CD4-positive, alpha-beta T cell treated with Interleukin-6 at 100 ng/mL for 8 hours (primary cell): Measurements from ENCODE around the gene MYO1E.

Experiments
- DNase-seq: peaks from one replicate; pipeline ENCODE4 v3.0.0-alpha.2; 2020; ENCODE audit warnings: mixed read lengths, low spot score

MYO1E gene

GRCh38 chr15:59190291-59190690, 182.4 kb downstream of the MYO1E start:
- DNase-seq = no peak

- no peak for DNase-seq
Measured at GRCh38 chr15:59189241-59189640, 183.4 kb downstream of the MYO1E start.

GRCh38 chr15:59186501-59186900, 186.2 kb downstream of the MYO1E start:
- DNase-seq = no peak

GRCh38 chr15:59185725-59186124, 186.9 kb downstream of the MYO1E start:
- DNase-seq = no peak

- DNase-seq = no peak
Measured at GRCh38 chr15:59180945-59181600, 191.6 kb downstream of the MYO1E start.

GRCh38 chr15:59179717-59180116, 193.0 kb downstream of the MYO1E start:
- no peak for DNase-seq

- no peak for DNase-seq
Measured at GRCh38 chr15:59178151-59178695, 194.4 kb downstream of the MYO1E start.

- no peak for DNase-seq
Measured at GRCh38 chr15:59177317-59177660, 195.4 kb downstream of the MYO1E start.

GRCh38 chr15:59176653-59177316, 195.9 kb downstream of the MYO1E start:
- DNase-seq = no peak

GRCh38 chr15:59174835-59175831, 197.5 kb downstream of the MYO1E start:
- no peak for DNase-seq

GRCh38 chr15:59174151-59174834, 198.4 kb downstream of the MYO1E start:
- no peak for DNase-seq

GRCh38 chr15:59173194-59173593, 199.5 kb downstream of the MYO1E start:
- no peak for DNase-seq

- no peak for DNase-seq
Measured at GRCh38 chr15:59172289-59172901, 200.3 kb downstream of the MYO1E start.

- no peak for DNase-seq
Measured at GRCh38 chr15:59171067-59171397, 201.6 kb downstream of the MYO1E start.

GRCh38 chr15:59170295-59171066, 202.2 kb downstream of the MYO1E start:
- no peak for DNase-seq

- DNase-seq = no peak
Measured at GRCh38 chr15:59169251-59169708, 203.4 kb downstream of the MYO1E start.

GRCh38 chr15:59168536-59168935, 204.1 kb downstream of the MYO1E start:
- no peak for DNase-seq

GRCh38 chr15:59166601-59167265, 205.9 kb downstream of the MYO1E start:
- DNase-seq = no peak

GRCh38 chr15:59166166-59166565, 206.5 kb downstream of the MYO1E start:
- DNase-seq = no peak

GRCh38 chr15:59165726-59166125, 206.9 kb downstream of the MYO1E start:
- DNase-seq = no peak
